GM12864 (cell line): ENCODE results near the gene CCDC170.

ENCODE experiments used
- DNase-seq: peaks from one replicate; pipeline ENCODE4 v3.0.0-alpha.2; 2011; ENCODE audit warnings: low read depth
- H3K4me3 ChIP-seq: 2 replicates; pipeline ENCODE4 v1.5.1; 2011; ENCODE audit warnings: mild to moderate bottlenecking, low read depth, low read length, control low read depth
- TF ChIP-seq, protein P1 (sequence below): IDR thresholded peaks from 2 replicates; pipeline ENCODE4 v1.5.1; 2011; ENCODE audit warnings: low read depth, mild to moderate bottlenecking, moderate library complexity, low read length, control low read depth, inconsistent platforms; ENCODE audit errors: missing control alignments

CCDC170 gene

DNA sequence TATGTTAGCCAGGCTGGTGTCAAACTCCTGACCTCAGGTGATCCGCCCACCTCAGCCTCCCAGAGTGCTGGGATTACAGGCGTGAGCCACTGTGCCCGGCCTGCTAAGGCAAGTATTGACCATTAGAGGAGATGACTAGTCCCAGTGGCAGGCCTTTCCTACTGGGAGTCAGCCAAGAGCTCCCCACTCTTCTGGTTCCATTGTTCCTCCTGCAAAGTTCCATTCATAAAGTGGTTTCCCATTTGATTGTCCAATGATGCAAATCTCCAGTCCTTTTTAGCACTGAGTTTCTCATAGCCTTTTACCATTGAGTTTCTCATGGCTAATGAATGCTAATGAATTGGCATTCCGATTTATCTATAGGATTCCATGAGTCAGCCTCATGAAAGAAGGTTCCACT is 165.4 kb downstream of the CCDC170 start:
- no peak overlapping the region for H3K4me3 ChIP-seq
- DNase-seq: no peak
- TF ChIP-seq, protein P1, sequence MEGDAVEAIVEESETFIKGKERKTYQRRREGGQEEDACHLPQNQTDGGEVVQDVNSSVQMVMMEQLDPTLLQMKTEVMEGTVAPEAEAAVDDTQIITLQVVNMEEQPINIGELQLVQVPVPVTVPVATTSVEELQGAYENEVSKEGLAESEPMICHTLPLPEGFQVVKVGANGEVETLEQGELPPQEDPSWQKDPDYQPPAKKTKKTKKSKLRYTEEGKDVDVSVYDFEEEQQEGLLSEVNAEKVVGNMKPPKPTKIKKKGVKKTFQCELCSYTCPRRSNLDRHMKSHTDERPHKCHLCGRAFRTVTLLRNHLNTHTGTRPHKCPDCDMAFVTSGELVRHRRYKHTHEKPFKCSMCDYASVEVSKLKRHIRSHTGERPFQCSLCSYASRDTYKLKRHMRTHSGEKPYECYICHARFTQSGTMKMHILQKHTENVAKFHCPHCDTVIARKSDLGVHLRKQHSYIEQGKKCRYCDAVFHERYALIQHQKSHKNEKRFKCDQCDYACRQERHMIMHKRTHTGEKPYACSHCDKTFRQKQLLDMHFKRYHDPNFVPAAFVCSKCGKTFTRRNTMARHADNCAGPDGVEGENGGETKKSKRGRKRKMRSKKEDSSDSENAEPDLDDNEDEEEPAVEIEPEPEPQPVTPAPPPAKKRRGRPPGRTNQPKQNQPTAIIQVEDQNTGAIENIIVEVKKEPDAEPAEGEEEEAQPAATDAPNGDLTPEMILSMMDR: no peak

- DNase-seq: no peak
- no peak overlapping the region for H3K4me3 ChIP-seq
- TF ChIP-seq, protein P1: no peak
Measured at GRCh38 chr6:151661509-151661908, 167.7 kb downstream of the CCDC170 start.

GRCh38 chr6:151661928-151662327 is 168.1 kb downstream of the CCDC170 start:
- TF ChIP-seq, protein P1: peak; percentile 46
- DNase-seq: no peak
- H3K4me3 ChIP-seq: no peak overlapping the region

DNA sequence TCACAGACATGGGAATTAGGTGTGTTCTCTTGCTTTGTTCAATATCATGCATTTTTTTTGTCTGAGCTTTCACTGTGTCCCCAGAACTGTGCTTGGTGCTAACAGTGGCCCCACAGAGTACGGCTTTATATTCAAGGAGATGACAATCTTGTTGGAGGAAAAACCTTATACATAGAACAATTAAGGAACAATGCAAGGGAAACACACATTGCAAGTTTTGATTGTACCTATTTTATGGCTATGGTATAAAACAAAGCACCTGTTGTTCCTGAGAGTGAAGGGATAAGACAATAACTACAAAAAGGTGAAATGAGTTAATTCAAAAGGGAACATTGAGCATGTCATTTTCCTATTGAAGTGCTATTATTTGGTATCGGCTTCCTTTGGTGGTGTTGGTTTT is 169.7 kb downstream of the CCDC170 start:
- DNase-seq: no peak
- TF ChIP-seq, protein P1: no peak
- no peak overlapping the region for H3K4me3 ChIP-seq

GRCh38 chr6:151664390-151664789 is 170.6 kb downstream of the CCDC170 start:
- TF ChIP-seq, protein P1: no peak
- no peak overlapping the region for H3K4me3 ChIP-seq
- no peak for DNase-seq

DNA sequence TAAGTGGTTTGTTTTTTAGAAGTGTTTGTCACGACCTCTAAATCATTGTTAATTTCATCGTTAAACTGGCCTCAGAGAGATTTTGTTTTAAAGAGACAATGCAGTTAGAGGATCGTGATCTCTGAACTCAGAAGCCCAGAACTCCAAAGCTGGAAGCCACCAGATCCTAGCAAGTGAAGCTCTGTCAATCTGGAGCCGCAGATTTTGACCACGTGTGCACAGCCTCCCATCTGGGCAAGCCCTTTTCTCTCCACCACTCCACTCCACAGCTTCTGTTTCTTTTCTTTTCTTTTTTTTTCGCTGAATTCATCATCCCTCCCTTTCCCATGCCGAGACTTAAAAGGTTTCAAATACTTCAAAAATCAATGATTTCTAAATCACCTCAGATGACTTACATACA is 171.5 kb downstream of the CCDC170 start:
- no peak for DNase-seq
- TF ChIP-seq, protein P1: no peak
- H3K4me3 ChIP-seq: no peak overlapping the region

GRCh38 chr6:151666526-151666925 is 172.7 kb downstream of the CCDC170 start:
- no peak for DNase-seq
- H3K4me3 ChIP-seq: no peak overlapping the region
- TF ChIP-seq, protein P1: no peak
